GM12878 (cell line): ENCODE measurements around the gene PRCD. TPM values are rescaled to one million over a fixed set of nuclear protein-coding genes. Genes with fewer than 3 reads are reported as not detected.
A peak's percentile ranks its signal among the peaks of the same experiment; 100 is the strongest.

Source experiments
- CBX5 ChIP-seq: sonication (generic); IDR thresholded peaks from 2 replicates; pipeline ENCODE4 v1.6.1; 2016; ENCODE audit warnings: low read depth, moderate library complexity, mild to moderate bottlenecking, inconsistent platforms
- CHD2 ChIP-seq: IDR thresholded peaks from 2 replicates; pipeline ENCODE4 v1.6.1; 2011; ENCODE audit warnings: low read depth, low read length, improper control_type of control experiment, borderline replicate concordance
- CREM ChIP-seq: IDR thresholded peaks from 2 replicates; pipeline ENCODE4 v1.6.1; 2014; ENCODE audit warnings: antibody characterized with exemption, low read depth
- E2F8 ChIP-seq: fragments of 450-650 bp; IDR thresholded peaks from 2 replicates; pipeline ENCODE4 v1.6.1; 2018; ENCODE audit warnings: mild to moderate bottlenecking, low read depth, moderate library complexity; ENCODE audit not compliant: partially characterized antibody
- E4F1 ChIP-seq: fragments of 450-650 bp; IDR thresholded peaks from 2 replicates; pipeline ENCODE4 v1.6.1; 2018; ENCODE audit warnings: borderline replicate concordance, mild to moderate bottlenecking; ENCODE audit not compliant: partially characterized antibody
- GABPA ChIP-seq: IDR thresholded peaks from 2 replicates; pipeline ENCODE4 v1.6.1; 2014; ENCODE audit warnings: antibody characterized with exemption, low read depth, mild to moderate bottlenecking, inconsistent platforms
- HCFC1 ChIP-seq: fragments of 150-350 bp; IDR thresholded peaks from 2 replicates; pipeline ENCODE4 v1.6.1; 2014; ENCODE audit warnings: low read length
- HDAC2 ChIP-seq: fragments of 200-600 bp; sonication (generic); IDR thresholded peaks from 2 replicates; pipeline ENCODE4 v1.6.1; 2017
- IRF5 ChIP-seq: fragments of 450-650 bp; IDR thresholded peaks from 2 replicates; pipeline ENCODE4 v1.6.1; 2017; ENCODE audit warnings: borderline replicate concordance
- MTA3 ChIP-seq: IDR thresholded peaks from 2 replicates; pipeline ENCODE4 v1.6.1; 2012; ENCODE audit warnings: low read length, inconsistent platforms, borderline replicate concordance
- NRF1 ChIP-seq: conservative IDR thresholded peaks from 2 replicates; pipeline ENCODE4 v1.6.1; 2011; ENCODE audit warnings: mild to moderate bottlenecking, low read depth, low read length, improper control_type of control experiment
- PKNOX1 ChIP-seq: fragments of 450-650 bp; IDR thresholded peaks from 2 replicates; pipeline ENCODE4 v1.6.1; 2016; ENCODE audit warnings: mild to moderate bottlenecking
- PML ChIP-seq: IDR thresholded peaks from 2 replicates; pipeline ENCODE4 v1.6.1; 2012; ENCODE audit warnings: low read length, inconsistent platforms
- RBBP5 ChIP-seq: fragments of 200-600 bp; sonication (generic); conservative IDR thresholded peaks from 2 replicates; pipeline ENCODE4 v1.6.1; 2016
- SMAD1 ChIP-seq: fragments of 450-650 bp; IDR thresholded peaks from 2 replicates; pipeline ENCODE4 v1.6.1; 2018; ENCODE audit warnings: mild to moderate bottlenecking, low read depth; ENCODE audit not compliant: partially characterized antibody
- ZBED1 ChIP-seq: IDR thresholded peaks from 2 replicates; pipeline ENCODE4 v1.6.1; 2016; ENCODE audit warnings: borderline replicate concordance
- ZBTB40 ChIP-seq: fragments of 450-650 bp; IDR thresholded peaks from 2 replicates; pipeline ENCODE4 v1.6.1; 2016; ENCODE audit warnings: mild to moderate bottlenecking, moderate library complexity, borderline replicate concordance
- ZNF217 ChIP-seq: fragments of 450-650 bp; IDR thresholded peaks from 2 replicates; pipeline ENCODE4 v1.6.1; 2017; ENCODE audit warnings: antibody characterized with exemption, mild to moderate bottlenecking
- polyA plus RNA-seq, 11 experiments: library from polyadenylated mRNA; depleted of rRNA in 4 of 11; unstranded in 6 of 11; stranded (reverse) in 5 of 11; fragments of >200 nt; fragmentation: Nextera tagmentation in 4 of 11; fragmentation: Illumina TruSeq in 1 of 11; extraction: Ambion mirVana in 4 of 11; extraction: Trizol in 1 of 11; gene quantifications; 1 replicate in 1 of 11; 2 replicates in 10 of 11; pipeline versions ENCODE4 v1.2.1 to v1.2.3, GENCODE V29; 2011 to 2016; ENCODE audit warnings: inconsistent platforms in 2 of 11, missing spikeins in 2 of 11, low read depth in 1 of 11
- total RNA-seq, 4 experiments: library from RNA; depleted of rRNA in 3 of 4; stranded (reverse); fragments of >200 nt in 3 of 4; fragmentation: Illumina TruSeq in 1 of 4; extraction: Trizol in 1 of 4; gene quantifications; 2 replicates each; pipeline versions ENCODE4 v1.2.1 to v1.2.3, GENCODE V29; 2013 to 2021

The PRCD gene
- total and polyA plus RNA-seq, 10 of the 15 experiments (the other 5 are each of a cell fraction or from before 2014, with no cell fraction given) = 0.18 to 0.95 (median 0.34) TPM; not detected in 4

- no peak for TF ChIP-seq E2F8
- no peak for TF ChIP-seq ZNF217
- no peak for TF ChIP-seq ZBED1
- TF ChIP-seq MTA3 = no peak
- TF ChIP-seq HDAC2 = no peak
- TF ChIP-seq GABPA = no peak
- no peak for TF ChIP-seq E4F1
- TF ChIP-seq CREM = no peak
- TF ChIP-seq CHD2 = 0 out of 2 replicates have a peak, but pooled peaks have one; percentile 14
- peak; percentile 57; the same call in 1 of the 2 replicates for TF ChIP-seq PKNOX1
- no peak for TF ChIP-seq IRF5
- TF ChIP-seq PML = no peak
- TF ChIP-seq CBX5 = no peak
- TF ChIP-seq HCFC1 = no peak
- no peak for TF ChIP-seq RBBP5
- TF ChIP-seq ZBTB40 = 0 out of 2 replicates have a peak, but pooled peaks have one; percentile 10
- no peak for TF ChIP-seq NRF1
- TF ChIP-seq SMAD1 = no peak
Measured at GRCh38 chr17:76493505-76494167, 46.2 kb upstream of the PRCD start (continued).
